ENCODE results near the gene PPP2R2C.

The PPP2R2C gene

GRCh38 chr4:6394671-6395081 is 77.7 kb downstream of the PPP2R2C start:
- no peak for DNase-seq

GRCh38 chr4:6393544-6394475 is 78.6 kb downstream of the PPP2R2C start:
- DNase-seq: no peak

DNA sequence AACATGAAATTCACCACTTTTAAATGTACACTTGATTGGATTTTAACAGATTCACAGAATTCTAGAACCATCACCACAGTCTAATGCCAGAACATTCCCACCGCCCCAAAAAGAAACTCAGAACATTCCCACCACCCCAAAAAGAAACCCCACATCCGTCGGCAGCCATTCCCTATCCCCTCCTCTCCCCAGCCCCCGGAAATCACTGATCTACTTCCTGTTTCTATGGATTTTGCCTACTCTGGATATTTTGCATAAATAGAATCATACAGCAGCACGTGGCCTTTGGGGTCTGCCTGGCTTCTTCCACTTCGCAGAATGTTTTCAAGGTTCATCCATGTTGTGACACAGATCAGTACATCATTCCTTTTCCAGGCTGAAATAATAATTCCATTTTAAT is 79.3 kb downstream of the PPP2R2C start:
- DNase-seq: no peak

- no peak for DNase-seq
Observed at GRCh38 chr4:6392407-6392806, 80.0 kb downstream of the PPP2R2C start.

DNA sequence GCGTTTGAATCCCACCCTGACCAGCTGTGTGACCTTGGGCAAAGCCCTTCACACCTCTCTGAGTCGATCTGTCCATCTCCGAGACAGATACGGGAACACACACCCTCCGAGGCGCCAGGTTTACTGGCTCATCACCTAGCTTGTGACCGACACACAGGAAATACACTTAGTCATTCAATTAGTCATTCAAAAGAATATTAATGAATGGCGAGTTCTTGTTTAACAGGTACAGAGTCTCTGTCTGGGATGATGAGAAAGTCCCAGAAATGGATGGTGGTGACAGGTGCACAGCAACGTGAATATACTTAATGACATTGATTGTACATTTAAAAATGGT is 80.6 kb downstream of the PPP2R2C start:
- DNase-seq: no peak

DNA sequence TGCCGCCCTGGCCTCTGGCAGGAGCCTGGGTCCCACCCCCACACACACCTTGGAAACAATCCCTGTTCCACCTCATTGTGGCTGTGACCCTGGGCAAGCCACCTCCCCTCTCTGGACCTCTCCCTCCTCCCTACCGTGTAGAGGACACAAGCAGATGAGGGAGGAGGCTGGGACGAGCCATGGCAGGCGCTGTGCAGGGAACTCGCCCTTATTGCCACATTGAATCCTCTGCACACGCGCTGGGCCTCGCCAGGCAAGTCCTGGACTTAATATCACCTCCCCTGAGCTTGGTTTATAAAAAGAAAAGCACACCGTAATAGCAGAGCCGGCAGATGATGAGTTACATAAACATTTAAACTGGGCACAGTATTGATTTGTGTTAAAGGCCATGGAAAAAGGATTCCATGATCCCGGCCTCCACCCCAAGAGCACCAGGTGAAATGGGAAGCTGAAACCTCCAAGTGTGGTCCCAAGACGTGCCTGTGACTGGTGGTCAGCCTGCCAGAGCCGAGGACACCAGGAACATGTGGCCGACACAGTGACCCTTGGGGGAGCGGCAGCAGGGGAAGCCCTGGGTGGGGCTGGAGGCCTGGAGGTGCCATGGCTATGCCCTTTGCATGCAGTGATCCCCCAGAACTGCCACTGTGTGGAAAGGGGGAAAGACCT is 81.1 kb downstream of the PPP2R2C start:
- no peak for DNase-seq

DNA sequence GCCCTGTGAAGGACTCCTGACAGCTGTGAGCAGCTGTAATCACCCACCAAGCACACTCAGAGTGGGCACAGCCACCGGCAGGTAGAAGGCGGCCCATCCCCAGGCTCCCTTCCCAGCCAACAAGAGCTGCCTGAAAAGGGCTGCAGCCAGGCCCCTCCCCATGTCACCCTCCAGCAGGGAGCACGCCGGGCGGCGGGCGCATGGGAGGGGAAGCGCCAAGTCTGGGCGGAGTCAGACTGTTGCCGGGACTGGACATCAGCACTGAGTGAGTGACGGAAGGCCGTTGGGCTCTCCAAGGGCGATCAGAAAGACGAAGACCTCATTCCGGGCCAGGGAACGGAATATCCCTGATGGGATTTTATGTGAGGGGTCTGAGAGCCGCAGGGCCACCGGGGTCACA is 82.1 kb downstream of the PPP2R2C start:
- no peak for DNase-seq

GRCh38 chr4:6389142-6389825 is 83.1 kb downstream of the PPP2R2C start:
- DNase-seq: no peak

DNA sequence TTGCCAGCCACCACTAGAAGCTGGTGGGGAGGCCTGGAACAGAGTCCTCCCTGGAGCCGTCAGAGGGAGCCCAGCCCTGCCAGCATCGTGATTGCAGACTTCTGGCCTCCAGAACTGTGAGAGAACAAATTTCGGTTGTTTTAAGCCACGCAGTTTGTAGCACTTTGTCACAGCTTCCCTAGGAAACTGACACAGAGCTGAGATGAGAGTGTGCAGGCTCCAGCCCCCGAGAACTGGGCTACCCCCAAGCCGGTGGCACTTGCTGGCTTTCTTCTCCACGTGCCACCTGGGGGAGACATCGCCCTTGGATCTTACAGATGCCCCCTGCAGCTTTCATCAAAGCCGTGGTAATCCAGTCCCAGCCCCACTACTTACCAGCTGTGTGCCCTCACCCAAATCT is 83.7 kb downstream of the PPP2R2C start:
- DNase-seq: no peak

DNA sequence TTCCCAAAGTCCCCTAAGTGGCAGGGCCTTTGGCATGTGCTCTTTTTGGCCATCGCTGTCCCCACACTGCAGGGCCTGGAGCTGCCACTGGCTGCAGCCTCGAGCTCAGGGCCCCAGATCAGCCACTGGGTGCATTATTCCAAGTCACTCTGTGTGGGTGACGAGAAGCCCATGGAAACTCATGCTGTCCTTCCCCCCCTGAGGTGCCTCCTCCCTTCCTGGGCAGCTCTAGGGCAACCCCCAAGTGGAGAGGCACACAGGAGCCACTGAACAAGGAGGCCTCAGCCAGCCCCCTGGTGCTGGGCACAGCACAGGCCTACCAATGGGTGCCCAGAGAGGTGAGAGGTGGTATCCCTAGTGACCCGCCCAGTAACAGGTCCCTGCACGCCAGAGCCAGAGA is 84.5 kb downstream of the PPP2R2C start:
- DNase-seq: no peak

GRCh38 chr4:6386091-6386490 is 86.3 kb downstream of the PPP2R2C start:
- no peak for DNase-seq

GRCh38 chr4:6385288-6385687 is 87.1 kb downstream of the PPP2R2C start:
- no peak for DNase-seq

DNA sequence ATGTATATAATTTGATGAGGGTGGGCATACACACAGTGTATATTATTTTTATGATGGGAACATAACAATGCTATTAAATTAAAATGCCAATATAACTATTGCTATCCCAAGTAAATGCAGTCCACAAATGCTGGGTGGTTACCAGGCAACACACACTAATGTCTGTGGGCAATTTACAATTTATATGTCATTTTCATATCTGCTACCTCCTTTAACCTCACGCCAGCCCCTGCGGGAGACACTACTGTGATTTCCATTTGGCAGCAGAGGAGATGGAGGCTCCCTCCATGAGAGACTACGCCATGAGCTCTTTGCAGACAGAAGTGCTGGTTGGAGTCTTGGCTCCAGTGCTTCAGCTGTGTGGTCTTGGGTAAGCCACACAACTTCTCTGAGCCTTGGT is 87.9 kb downstream of the PPP2R2C start:
- no peak for DNase-seq

- no peak for DNase-seq
Observed at GRCh38 chr4:6383929-6384328, 88.5 kb downstream of the PPP2R2C start.

- no peak for DNase-seq
Observed at GRCh38 chr4:6383009-6383404, 89.4 kb downstream of the PPP2R2C start.

DNA sequence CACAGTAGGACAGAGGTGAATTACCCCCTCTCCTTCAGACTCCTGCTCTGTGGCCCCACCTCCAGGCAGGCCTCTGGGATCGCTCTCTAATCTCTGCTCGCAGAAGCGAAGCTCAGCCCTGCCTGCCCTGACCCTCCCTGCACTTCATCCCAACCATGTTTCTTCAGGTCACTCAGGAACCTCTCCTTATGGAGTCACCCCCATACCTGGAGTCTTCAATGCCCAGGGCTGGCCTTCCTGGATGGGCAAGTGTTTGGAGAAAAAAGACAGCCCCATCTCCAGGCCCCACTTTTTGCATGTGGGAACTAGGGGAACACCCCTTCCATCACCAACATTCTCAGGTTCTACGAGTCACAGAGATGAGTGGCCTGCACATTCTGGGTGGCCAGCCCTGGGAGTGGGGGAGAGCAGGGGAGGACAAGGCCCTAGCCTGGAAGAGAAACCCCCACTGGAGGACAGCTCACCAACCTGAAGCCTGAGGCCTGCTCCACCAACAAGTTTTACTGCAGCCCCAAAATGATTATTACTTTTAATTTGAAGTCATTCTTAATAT is 90.8 kb downstream of the PPP2R2C start:
- no peak for DNase-seq

GRCh38 chr4:6380746-6381410 is 91.5 kb downstream of the PPP2R2C start:
- no peak for DNase-seq

DNA sequence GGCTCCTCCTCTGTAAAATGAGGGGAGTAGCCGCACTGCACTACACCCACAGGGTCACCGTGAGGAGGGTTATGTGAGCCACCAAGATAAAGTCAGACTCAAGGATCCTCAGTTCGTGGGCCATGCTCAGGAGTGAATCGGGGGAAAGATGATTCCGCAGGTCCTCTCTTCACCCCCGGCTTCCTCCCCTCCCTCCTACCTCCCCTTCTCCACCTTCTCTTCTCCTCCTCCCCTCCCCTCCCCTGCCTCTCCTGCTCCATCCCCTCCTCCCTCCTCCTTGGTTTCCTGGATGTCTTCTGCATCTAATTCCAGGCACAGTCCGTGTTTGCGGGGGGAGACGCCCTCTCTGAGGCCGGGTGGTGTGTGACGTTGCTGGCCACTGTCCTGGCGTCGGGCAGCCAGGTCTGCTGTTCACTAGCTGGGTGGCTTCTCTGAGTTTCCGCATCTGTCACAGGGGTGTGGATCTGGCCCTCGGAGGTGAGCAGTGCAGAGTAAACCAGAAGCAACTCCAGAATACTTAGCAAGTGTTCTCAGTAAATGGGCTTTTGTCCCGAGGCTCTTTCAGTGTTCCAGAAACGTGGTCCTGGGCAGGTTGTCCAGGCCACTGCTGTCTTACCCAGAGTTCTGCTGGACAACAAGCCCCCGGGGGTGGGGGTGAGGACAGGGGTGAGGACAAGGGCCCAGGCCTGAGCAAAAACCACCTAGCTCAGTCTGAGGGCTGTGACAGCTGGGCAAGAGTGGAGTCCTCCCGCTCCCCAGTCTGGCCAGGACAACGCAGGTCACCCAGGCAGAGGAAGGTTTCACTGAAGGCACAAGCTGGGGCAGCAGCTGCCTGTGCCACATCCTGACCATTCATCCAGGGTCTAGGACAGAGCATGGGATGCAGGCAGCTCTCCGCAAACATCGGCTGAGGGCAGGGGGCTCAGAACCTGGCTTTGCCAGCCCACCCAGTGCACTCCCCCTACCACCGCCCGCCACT is 92.4 kb downstream of the PPP2R2C start:
- no peak for DNase-seq

DNA sequence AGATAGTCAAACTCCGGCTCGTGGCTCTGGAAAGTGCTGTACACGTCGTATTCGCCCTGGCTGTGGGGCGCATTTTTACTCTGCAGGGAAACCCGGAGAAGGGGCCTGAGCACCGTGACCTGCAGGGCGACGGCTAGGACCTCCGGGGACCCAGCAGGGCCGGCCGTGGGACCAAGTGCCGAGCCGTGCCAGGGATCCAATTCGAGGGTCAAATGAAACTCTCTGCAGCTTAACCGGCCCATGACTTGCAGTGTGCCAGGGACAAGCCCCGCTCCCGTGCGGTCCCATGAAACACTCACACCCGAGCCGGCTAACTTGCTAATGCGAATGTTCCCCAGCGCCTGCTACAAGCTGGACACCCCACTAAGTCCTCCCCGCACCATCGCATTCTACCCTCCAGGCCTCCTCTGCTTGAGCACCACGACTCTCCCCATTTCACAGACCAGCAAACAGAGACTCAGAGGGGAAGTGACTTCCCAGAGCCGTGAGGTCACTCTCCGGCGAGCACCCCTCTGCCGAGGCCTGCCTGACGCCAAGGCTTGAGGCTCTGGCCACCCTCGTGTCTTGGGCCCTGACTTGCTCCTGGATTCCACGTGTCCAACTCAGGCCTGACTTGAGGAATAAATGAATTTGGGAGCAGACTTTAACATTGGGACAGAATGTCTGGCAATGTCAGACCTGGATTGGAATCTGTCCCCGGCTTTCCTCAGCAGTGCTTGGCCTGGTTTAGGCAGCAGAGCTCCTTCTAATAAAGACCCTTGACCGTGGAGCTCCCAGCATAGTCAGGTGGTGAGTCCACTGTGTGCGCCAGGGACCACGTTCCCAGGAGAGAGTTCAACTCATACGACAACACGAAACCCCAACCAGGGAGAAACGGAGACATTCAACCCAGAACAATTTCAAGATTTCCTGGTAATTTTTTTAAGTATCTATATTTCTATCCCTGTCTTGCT is 93.6 kb downstream of the PPP2R2C start:
- no peak for DNase-seq
